Skeletal muscle satellite cell (primary cell): ENCODE measurements around the gene ZNF692.
A peak's percentile ranks its signal among the peaks of the same experiment; 100 is the strongest.

ENCODE experiments used
- H3K27me3 ChIP-seq: 2 replicates; pipeline ENCODE4 v1.7.0; 2013; ENCODE audit warnings: low read length; ENCODE audit not compliant: control insufficient read depth, insufficient read depth
- H3K36me3 ChIP-seq: 2 replicates; pipeline ENCODE4 v1.7.0; 2013; ENCODE audit warnings: mild to moderate bottlenecking, control low read depth, low read length; ENCODE audit not compliant: insufficient read depth
- H3K4me1 ChIP-seq: 2 replicates; pipeline ENCODE4 v1.7.0; 2013; ENCODE audit warnings: low read length; ENCODE audit not compliant: control insufficient read depth, insufficient read depth
- H3K4me2 ChIP-seq: 2 replicates; pipeline ENCODE4 v1.7.0; 2013; ENCODE audit warnings: mild to moderate bottlenecking, low read length
- H3K4me3 ChIP-seq: 2 replicates; pipeline ENCODE4 v1.7.0; 2013; ENCODE audit warnings: low read length
- H3K9ac ChIP-seq: 2 replicates; pipeline ENCODE4 v1.7.0; 2013; ENCODE audit warnings: mild to moderate bottlenecking, low read depth, low read length, moderate library complexity
- H3K9me3 ChIP-seq: replicated peaks from 2 replicates; pipeline ENCODE4 v1.7.0; 2013; ENCODE audit warnings: mild to moderate bottlenecking, control low read depth, low read length

The ZNF692 gene

GRCh38 chr1:248821101-248821500 is 37.8 kb downstream of the ZNF692 start:
- Histone ChIP-seq H3K4me1 (peaks cover 51% of the 10 kb centered on the region), H3K36me3 (peaks cover 65% of the 10 kb centered on the region), H3K27me3 (no peaks in the 10 kb centered on the region), H3K4me3 (peak overlapping the region; percentile 58), H3K4me2 (peak overlapping the region; percentile 69), H3K9me3 (no peaks in the 10 kb centered on the region), H3K9ac (peak overlapping the region; percentile 66)

GRCh38 chr1:248820041-248820585 is 38.8 kb downstream of the ZNF692 start:
- H3K4me1 ChIP-seq: peaks cover 50% of the 10 kb centered on the region

GRCh38 chr1:248818505-248819374 is 40.1 kb downstream of the ZNF692 start:
- Histone ChIP-seq H3K27me3 (no peaks in the 10 kb centered on the region), H3K4me2 (no peak overlapping the region), H3K4me3 (no peak overlapping the region), H3K9me3 (no peaks in the 10 kb centered on the region), H3K9ac (no peak overlapping the region), H3K4me1 (peaks cover 37% of the 10 kb centered on the region), H3K36me3 (peaks cover 74% of the 10 kb centered on the region)

More at GRCh38 chr1:248820041-248820585, 38.8 kb downstream of the ZNF692 start:
- no peak overlapping the region for H3K4me2 ChIP-seq
- peaks cover 74% of the 10 kb centered on the region for H3K36me3 ChIP-seq
- H3K9ac ChIP-seq: peak overlapping the region; percentile 65
- H3K9me3 ChIP-seq: no peaks in the 10 kb centered on the region
- H3K27me3 ChIP-seq: no peaks in the 10 kb centered on the region
- peak overlapping the region; percentile 58 for H3K4me3 ChIP-seq

- Histone ChIP-seq H3K9me3 (no peaks in the 10 kb centered on the region), H3K27me3 (no peaks in the 10 kb centered on the region), H3K4me1 (peaks cover 21% of the 10 kb centered on the region), H3K4me3 (no peak overlapping the region), H3K36me3 (peaks cover 84% of the 10 kb centered on the region), H3K4me2 (no peak overlapping the region), H3K9ac (no peak overlapping the region)
Measured at GRCh38 chr1:248817065-248817464, 41.8 kb downstream of the ZNF692 start.

- Histone ChIP-seq H3K9me3 (no peaks in the 10 kb centered on the region), H3K27me3 (no peaks in the 10 kb centered on the region), H3K9ac (no peak overlapping the region), H3K4me2 (no peak overlapping the region), H3K36me3 (peaks cover 81% of the 10 kb centered on the region), H3K4me3 (no peak overlapping the region), H3K4me1 (peaks cover 13% of the 10 kb centered on the region)
Measured at GRCh38 chr1:248816042-248816851, 42.6 kb downstream of the ZNF692 start.

GRCh38 chr1:248815407-248816034 is 43.4 kb downstream of the ZNF692 start:
- H3K9ac ChIP-seq: no peak overlapping the region
- no peak overlapping the region for H3K4me2 ChIP-seq
- peaks cover 76% of the 10 kb centered on the region for H3K36me3 ChIP-seq
- H3K9me3 ChIP-seq: no peaks in the 10 kb centered on the region
- H3K4me1 ChIP-seq: peaks cover 12% of the 10 kb centered on the region
- H3K4me3 ChIP-seq: no peak overlapping the region
- no peaks in the 10 kb centered on the region for H3K27me3 ChIP-seq

- Histone ChIP-seq H3K9ac (no peak overlapping the region), H3K4me1 (peaks cover 7% of the 10 kb centered on the region), H3K4me3 (no peak overlapping the region), H3K36me3 (peaks cover 66% of the 10 kb centered on the region), H3K4me2 (no peak overlapping the region), H3K27me3 (no peaks in the 10 kb centered on the region), H3K9me3 (no peaks in the 10 kb centered on the region)
Measured at GRCh38 chr1:248814351-248814750, 44.5 kb downstream of the ZNF692 start.

- no peaks in the 10 kb centered on the region for H3K9me3 ChIP-seq
- H3K4me2 ChIP-seq: no peak overlapping the region
- no peak overlapping the region for H3K9ac ChIP-seq
- peaks cover 60% of the 10 kb centered on the region for H3K36me3 ChIP-seq
- H3K4me1 ChIP-seq: peaks cover 7% of the 10 kb centered on the region
- no peak overlapping the region for H3K4me3 ChIP-seq
- no peaks in the 10 kb centered on the region for H3K27me3 ChIP-seq
Measured at GRCh38 chr1:248813546-248813945, 45.3 kb downstream of the ZNF692 start.

- no peak overlapping the region for H3K4me3 ChIP-seq
- no peak overlapping the region for H3K9ac ChIP-seq
- H3K36me3 ChIP-seq: peaks cover 58% of the 10 kb centered on the region
- no peaks in the 10 kb centered on the region for H3K9me3 ChIP-seq
- H3K27me3 ChIP-seq: no peaks in the 10 kb centered on the region
- no peak overlapping the region for H3K4me2 ChIP-seq
- H3K4me1 ChIP-seq: peaks cover 7% of the 10 kb centered on the region
Measured at GRCh38 chr1:248812736-248813425, 46.0 kb downstream of the ZNF692 start.

GRCh38 chr1:248811514-248812490 is 47.1 kb downstream of the ZNF692 start:
- H3K4me1 ChIP-seq: peaks cover 7% of the 10 kb centered on the region
- H3K4me3 ChIP-seq: no peak overlapping the region
- no peaks in the 10 kb centered on the region for H3K9me3 ChIP-seq
- H3K36me3 ChIP-seq: peaks cover 48% of the 10 kb centered on the region
- no peak overlapping the region for H3K9ac ChIP-seq
- H3K4me2 ChIP-seq: no peak overlapping the region
- H3K27me3 ChIP-seq: no peaks in the 10 kb centered on the region
